Esophagus muscularis mucosa (tissue), 4 donors: ENCODE data around the gene CRTC1. TPM values are rescaled to one million over a fixed set of nuclear protein-coding genes. Genes with fewer than 3 reads are reported as not detected.
A peak's percentile ranks its signal among the peaks of the same experiment; 100 is the strongest.

Experiments
- DNase-seq: peaks from one replicate; pipeline ENCODE4 v3.0.0-alpha.2; 2017; ENCODE audit errors: extremely low spot score
- H3K27ac ChIP-seq, 4 donors: fragments of 200-600 bp; sonication (generic); replicated peaks in 1 of 4; 1 replicate in 3 of 4; 2 replicates in 1 of 4; pipeline ENCODE4 v1.5.1; 2016 to 2019; ENCODE audit warnings: mild to moderate bottlenecking in 1 of 4
- H3K27me3 ChIP-seq, 4 donors: fragments of 200-600 bp; sonication (generic); one replicate each; pipeline versions ENCODE4 v1.5.1 to v1.6.0; 2016 to 2019
- H3K36me3 ChIP-seq, 4 donors: fragments of 200-600 bp; sonication (generic); one replicate each; pipeline ENCODE4 v1.5.1; 2016 to 2019
- H3K4me1 ChIP-seq, 4 donors: fragments of 200-600 bp; sonication (generic); one replicate each; pipeline ENCODE4 v1.5.1; 2016 to 2019
- H3K4me3 ChIP-seq, 4 donors: fragments of 200-600 bp; sonication (generic); 1 replicate in 2 of 4; 2 replicates in 2 of 4; pipeline ENCODE4 v1.5.1; 2016 to 2019; ENCODE audit warnings: mild to moderate bottlenecking in 4 of 4, moderate library complexity in 1 of 4
- H3K9me3 ChIP-seq, 4 donors: fragments of 200-600 bp; sonication (generic); 1 replicate in 3 of 4; 2 replicates in 1 of 4; pipeline ENCODE4 v1.5.1; 2016 to 2019
- CTCF ChIP-seq, 3 experiments: fragments of 200-600 bp in 2 of 3; fragments of 450-650 bp in 1 of 3; sonication (generic) in 2 of 3; IDR thresholded peaks; one replicate each; pipeline ENCODE4 v1.5.1; 2017 to 2019; ENCODE audit warnings: antibody characterized with exemption in 3 of 3, mild to moderate bottlenecking in 2 of 3, moderate library complexity in 1 of 3
- EP300 ChIP-seq: sonication (generic); formaldehyde crosslinking; IDR thresholded peaks from one replicate; pipeline ENCODE4 v1.6.1; 2017; ENCODE audit warnings: antibody characterized with exemption
- POLR2A ChIP-seq: fragments of 450-650 bp; IDR thresholded peaks from one replicate; pipeline ENCODE4 v1.6.1; 2017; ENCODE audit warnings: antibody characterized with exemption, moderate library complexity, mild to moderate bottlenecking, low read depth
- POLR2AphosphoS5 ChIP-seq, 2 donors: sonication (generic); formaldehyde crosslinking; IDR thresholded peaks; one replicate each; pipeline ENCODE4 v1.6.1; 2017; ENCODE audit warnings: antibody characterized with exemption in 2 of 2
- WGBS: methylation state at CpG from one replicate; pipeline ENCODE4 v1.1.5; 2018; 5-methylcytosine and 5-hydroxymethylcytosine counted together
- intact Hi-C: fragments of 100-400 bp; cut with DNase I; formaldehyde crosslinking; loops from one replicate; pipeline ENCODE4 v1.15.1; 2023
- total RNA-seq, 4 donors: library from RNA; depleted of rRNA; stranded (reverse); fragments of >200 nt; gene quantifications; one replicate each; pipeline versions ENCODE4 v1.1.0 to v1.2.1, GENCODE V29; 2016

The CRTC1 gene
- total RNA-seq, 4 donors from 2014 or later = 5.3 to 10.1 (median 6.6) TPM

GRCh38 chr19:18777301-18778075, 94.0 kb downstream of the CRTC1 start:
- no peaks in the 10 kb centered on the region for H3K9me3 ChIP-seq
- H3K27me3 ChIP-seq = peaks cover 0 to 5% (median 0%) of the 10 kb centered on the region in 4 donors
- peak overlapping the region in 2 of 4 donors; percentile 2 to 16 for H3K4me3 ChIP-seq
- intact Hi-C loops = no loop called here
- H3K27ac ChIP-seq = no peak overlapping the region
- H3K4me1 ChIP-seq = peaks cover 0 to 12% (median 8%) of the 10 kb centered on the region in 4 donors
- no peak for DNase-seq
- 77% methylated on average over 25 of the region's 71 CpGs for WGBS
- peaks cover 0 to 21% (median 4%) of the 10 kb centered on the region in 4 donors for H3K36me3 ChIP-seq
- TF ChIP-seq EP300 = no peak
- TF ChIP-seq POLR2AphosphoS5 (IDR thresholded peaks at IDR 0.05) = no peak
- TF ChIP-seq POLR2A = no peak
- no peak for TF ChIP-seq CTCF (IDR thresholded peaks at IDR 0.05)

DNA sequence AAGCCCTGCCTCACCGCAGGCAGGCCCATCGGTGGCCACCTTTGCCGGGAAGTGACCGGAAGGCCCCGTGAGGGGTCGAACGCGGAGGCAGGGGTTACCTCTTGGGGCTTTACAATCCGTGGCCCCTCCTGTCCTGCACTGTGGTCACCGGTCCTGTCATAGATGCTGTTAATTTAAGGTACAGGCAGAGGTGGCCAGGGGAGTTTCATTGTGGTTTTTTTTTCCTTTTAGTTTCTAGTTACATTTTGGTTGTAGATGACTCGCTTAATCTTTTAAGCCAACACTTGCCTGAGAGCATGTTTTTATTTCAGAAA, 94.6 kb downstream of the CRTC1 start:
- TF ChIP-seq CTCF (IDR thresholded peaks at IDR 0.05) = no peak
- TF ChIP-seq POLR2A = no peak
- no peak for TF ChIP-seq POLR2AphosphoS5 (IDR thresholded peaks at IDR 0.05)
- no peak for TF ChIP-seq EP300
- H3K9me3 ChIP-seq = no peaks in the 10 kb centered on the region
- peaks cover 0 to 19% (median 4%) of the 10 kb centered on the region in 4 donors for H3K36me3 ChIP-seq
- no peak overlapping the region for H3K27ac ChIP-seq
- intact Hi-C loops = no loop called here
- no peak for DNase-seq
- peaks cover 0 to 5% (median 0%) of the 10 kb centered on the region in 4 donors for H3K27me3 ChIP-seq
- H3K4me1 ChIP-seq = peaks cover 0 to 12% (median 8%) of the 10 kb centered on the region in 4 donors
- 56% methylated on average over 8 of the region's 11 CpGs for WGBS
- H3K4me3 ChIP-seq = peak overlapping the region in 1 of 4 donors; percentile 2

DNA sequence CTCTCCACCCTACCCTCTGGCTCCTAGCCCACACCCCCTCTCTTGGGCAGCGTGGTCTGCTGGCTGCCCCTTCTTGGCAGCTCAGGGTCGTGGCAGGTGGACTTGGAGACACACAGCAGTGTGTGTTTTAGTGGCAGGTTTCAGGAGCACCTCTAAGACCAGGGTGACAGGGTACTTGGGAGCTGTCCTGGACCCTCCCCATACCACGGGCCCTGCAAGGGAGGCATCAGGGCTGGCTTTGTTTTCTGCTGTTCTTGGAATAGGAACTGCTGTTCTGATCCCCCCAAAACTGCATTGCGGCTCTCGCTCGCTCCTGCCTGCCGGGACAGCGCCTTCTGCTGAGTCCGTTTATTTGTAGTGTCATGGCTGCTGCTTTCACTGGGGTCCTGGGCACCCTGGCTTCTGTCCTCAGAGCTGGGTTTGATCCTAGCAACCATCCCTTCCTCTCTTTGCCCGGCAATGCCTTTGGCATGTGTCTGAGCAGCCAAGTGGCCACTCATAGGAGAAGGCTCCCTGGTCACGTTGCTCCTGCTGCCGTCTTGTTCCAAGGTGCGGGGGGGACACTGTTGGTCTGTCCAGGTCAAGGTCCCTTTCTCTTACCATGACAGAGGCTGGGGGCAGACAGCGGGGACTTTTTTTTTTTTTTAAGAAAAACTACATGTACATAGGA, 95.5 kb downstream of the CRTC1 start:
- peaks cover 0 to 12% (median 8%) of the 10 kb centered on the region in 4 donors for H3K4me1 ChIP-seq
- H3K27ac ChIP-seq = no peak overlapping the region
- WGBS = 89% methylated on average over 14 of the region's 14 CpGs
- intact Hi-C loops = no loop called here
- no peak for DNase-seq
- H3K36me3 ChIP-seq = peaks cover 0 to 18% (median 4%) of the 10 kb centered on the region in 4 donors
- TF ChIP-seq POLR2AphosphoS5 (IDR thresholded peaks at IDR 0.05) = no peak
- TF ChIP-seq EP300 = no peak
- TF ChIP-seq CTCF (IDR thresholded peaks at IDR 0.05) = no peak
- no peak for TF ChIP-seq POLR2A
- H3K9me3 ChIP-seq = no peaks in the 10 kb centered on the region
- no peak overlapping the region for H3K4me3 ChIP-seq
- peaks cover 0 to 5% (median 0%) of the 10 kb centered on the region in 4 donors for H3K27me3 ChIP-seq

- Histone ChIP-seq H3K27ac (no peak overlapping the region), H3K9me3 (no peaks in the 10 kb centered on the region), H3K27me3 (peaks cover 0 to 13% (median 1%) of the 10 kb centered on the region in 4 donors), H3K4me1 (peaks cover 0 to 15% (median 11%) of the 10 kb centered on the region in 4 donors), H3K36me3 (peaks cover 0 to 18% (median 4%) of the 10 kb centered on the region in 4 donors), H3K4me3 (no peak overlapping the region)
- intact Hi-C loops = no loop called here
- DNase-seq = no peak
- 93% methylated on average over 12 of the region's 17 CpGs for WGBS
- TF ChIP-seq POLR2A (no peak), CTCF (IDR thresholded peaks at IDR 0.05) (no peak), POLR2AphosphoS5 (IDR thresholded peaks at IDR 0.05) (no peak), EP300 (no peak)
Observed at GRCh38 chr19:18780081-18780480, 96.6 kb downstream of the CRTC1 start.
